ENCODE data around the gene PITX2.

The PITX2 gene

GRCh38 chr4:110626532-110627153 lies 3.8 kb upstream of the PITX2 start:
- H4K20me1 ChIP-seq (ENCODE audit: insufficient read depth, low read length): no peaks in the 10 kb centered on the region
- ATAC-seq (ENCODE audit: insufficient read depth, low read depth) (no peak), DNase-seq (no peak)
- no peaks in the 10 kb centered on the region for H3K4me1 ChIP-seq (ENCODE audit: insufficient read depth, low read length)
- peaks cover 9% of the 10 kb centered on the region for H3K27me3 ChIP-seq (ENCODE audit: insufficient read depth, low read length, poor library complexity)
- H3K9ac ChIP-seq (ENCODE audit: low read depth, low read length): no peak overlapping the region
- no peak overlapping the region for H2AFZ ChIP-seq (ENCODE audit: low read depth, low read length)
- no peaks in the 10 kb centered on the region for H3K79me2 ChIP-seq (ENCODE audit: insufficient read depth, low read length)
- no peak overlapping the region for H3K4me2 ChIP-seq (ENCODE audit: insufficient read depth, low read length)
- no peaks in the 10 kb centered on the region for H3K36me3 ChIP-seq (ENCODE audit: insufficient read depth, low read length)
- no peak for TF ChIP-seq EZH2 (IDR thresholded peaks at IDR 0.05; ENCODE audit: borderline replicate concordance, low read depth, low read length, severe bottlenecking)
- no peak for TF ChIP-seq CTCF (IDR thresholded peaks at IDR 0.05; ENCODE audit: borderline replicate concordance, extremely low read depth, low read length, poor library complexity, severe bottlenecking)
- peaks cover 5% of the 10 kb centered on the region for H3K9me3 ChIP-seq (ENCODE audit: insufficient read depth, low read length, severe bottlenecking)
- no peak overlapping the region for H3K4me3 ChIP-seq (ENCODE audit: low read depth in 1 of 2, low read length in 2 of 2)
- H3K27ac ChIP-seq (ENCODE audit: low read length): no peak overlapping the region

GRCh38 chr4:110625576-110626257 lies 2.8 kb upstream of the PITX2 start:
- DNase-seq (no peak), ATAC-seq (ENCODE audit: insufficient read depth, low read depth) (no peak)
- Histone ChIP-seq H3K79me2 (ENCODE audit: insufficient read depth, low read length) (no peaks in the 10 kb centered on the region), H3K27me3 (ENCODE audit: insufficient read depth, low read length, poor library complexity) (peaks cover 9% of the 10 kb centered on the region), H2AFZ (ENCODE audit: low read depth, low read length) (no peak overlapping the region), H3K4me1 (ENCODE audit: insufficient read depth, low read length) (no peaks in the 10 kb centered on the region), H3K4me3 (ENCODE audit: low read depth in 1 of 2, low read length in 2 of 2) (no peak overlapping the region), H3K9me3 (ENCODE audit: insufficient read depth, low read length, severe bottlenecking) (peaks cover 5% of the 10 kb centered on the region), H3K27ac (ENCODE audit: low read length) (no peak overlapping the region), H3K4me2 (ENCODE audit: insufficient read depth, low read length) (no peak overlapping the region), H3K36me3 (ENCODE audit: insufficient read depth, low read length) (no peaks in the 10 kb centered on the region), H4K20me1 (ENCODE audit: insufficient read depth, low read length) (no peaks in the 10 kb centered on the region), H3K9ac (ENCODE audit: low read depth, low read length) (no peak overlapping the region)
- TF ChIP-seq CTCF (IDR thresholded peaks at IDR 0.05; ENCODE audit: borderline replicate concordance, extremely low read depth, low read length, poor library complexity, severe bottlenecking) (no peak), EZH2 (IDR thresholded peaks at IDR 0.05; ENCODE audit: borderline replicate concordance, low read depth, low read length, severe bottlenecking) (no peak)

- no peaks in the 10 kb centered on the region for H3K4me1 ChIP-seq (ENCODE audit: insufficient read depth, low read length)
- peaks cover 5% of the 10 kb centered on the region for H3K9me3 ChIP-seq (ENCODE audit: insufficient read depth, low read length, severe bottlenecking)
- H3K9ac ChIP-seq (ENCODE audit: low read depth, low read length): no peak overlapping the region
- H3K4me2 ChIP-seq (ENCODE audit: insufficient read depth, low read length): no peak overlapping the region
- no peaks in the 10 kb centered on the region for H3K79me2 ChIP-seq (ENCODE audit: insufficient read depth, low read length)
- H3K27ac ChIP-seq (ENCODE audit: low read length): no peak overlapping the region
- H3K27me3 ChIP-seq (ENCODE audit: insufficient read depth, low read length, poor library complexity): peaks cover 9% of the 10 kb centered on the region
- DNase-seq: no peak
- no peak overlapping the region for H2AFZ ChIP-seq (ENCODE audit: low read depth, low read length)
- no peaks in the 10 kb centered on the region for H4K20me1 ChIP-seq (ENCODE audit: insufficient read depth, low read length)
- TF ChIP-seq EZH2 (IDR thresholded peaks at IDR 0.05; ENCODE audit: borderline replicate concordance, low read depth, low read length, severe bottlenecking): no peak
- no peak for TF ChIP-seq CTCF (IDR thresholded peaks at IDR 0.05; ENCODE audit: borderline replicate concordance, extremely low read depth, low read length, poor library complexity, severe bottlenecking)
- no peak overlapping the region for H3K4me3 ChIP-seq (ENCODE audit: low read depth in 1 of 2, low read length in 2 of 2)
- no peaks in the 10 kb centered on the region for H3K36me3 ChIP-seq (ENCODE audit: insufficient read depth, low read length)
- ATAC-seq (ENCODE audit: insufficient read depth, low read depth): no peak
These were observed 2.1 kb upstream of the PITX2 start for GRCh38 chr4:110624904-110625494.

All from DND-41 (cell line).